Vagina (tissue), 2 donors: ENCODE results near the gene C17orf113. TPM values are rescaled to one million over a fixed set of nuclear protein-coding genes. Genes with fewer than 3 reads are reported as not detected.
A peak's percentile ranks its signal among the peaks of the same experiment; 100 is the strongest.

ENCODE experiments used
- DNase-seq, 2 donors: peaks; one replicate each; pipeline ENCODE4 v3.0.0-alpha.2; 2017; ENCODE audit errors: extremely low spot score in 2 of 2
- H3K27ac ChIP-seq: fragments of 200-600 bp; sonication (generic); one replicate; pipeline ENCODE4 v1.5.1; 2019
- H3K27me3 ChIP-seq: fragments of 200-600 bp; sonication (generic); one replicate; pipeline ENCODE4 v1.5.1; 2019
- H3K36me3 ChIP-seq, 2 donors: fragments of 200-600 bp; sonication (generic); one replicate each; pipeline ENCODE4 v1.5.1; 2017 to 2019
- H3K4me1 ChIP-seq: fragments of 200-600 bp; sonication (generic); one replicate; pipeline ENCODE4 v1.5.1; 2019
- H3K4me3 ChIP-seq, 2 donors: fragments of 200-600 bp; sonication (generic); 1 replicate in 1 of 2; 2 replicates in 1 of 2; pipeline ENCODE4 v1.5.1; 2016 to 2019
- H3K9me3 ChIP-seq: fragments of 200-600 bp; sonication (generic); one replicate; pipeline ENCODE4 v1.5.1; 2019
- CTCF ChIP-seq, 3 experiments: fragments of 450-650 bp in 2 of 3; fragments of 200-600 bp in 1 of 3; sonication (generic) in 1 of 3; IDR thresholded peaks; one replicate each; pipeline ENCODE4 v1.5.1; 2017 to 2019; ENCODE audit warnings: antibody characterized with exemption in 3 of 3, mild to moderate bottlenecking in 2 of 3, moderate library complexity in 2 of 3
- POLR2A ChIP-seq, 2 donors: fragments of 450-650 bp; IDR thresholded peaks; one replicate each; pipeline ENCODE4 v1.6.1; 2017; ENCODE audit warnings: antibody characterized with exemption in 2 of 2, mild to moderate bottlenecking in 2 of 2, moderate library complexity in 2 of 2
- POLR2AphosphoS5 ChIP-seq, 2 donors: sonication (generic); formaldehyde crosslinking; IDR thresholded peaks; one replicate each; pipeline ENCODE4 v1.9.0; 2017; ENCODE audit warnings: antibody characterized with exemption in 2 of 2, mild to moderate bottlenecking in 2 of 2, low read depth in 1 of 2; ENCODE audit not compliant: insufficient read depth in 1 of 2
- intact Hi-C: fragments of 100-400 bp; cut with DNase I; formaldehyde crosslinking; loops from one replicate; pipeline ENCODE4 v1.15.1; 2023
- total RNA-seq: library from RNA; depleted of rRNA; stranded (reverse); fragments of >200 nt; gene quantifications from one replicate; pipeline ENCODE4 v1.2.3, GENCODE V29; 2016

C17orf113 gene
- 0.49 TPM for total RNA-seq

- Histone ChIP-seq H3K27me3 (peaks cover 4% of the 10 kb centered on the region), H3K9me3 (no peaks in the 10 kb centered on the region), H3K4me3 (peak within 1 kb of the TSS; percentile 67 to 76), H3K36me3 (no peaks in the 10 kb centered on the region), H3K27ac (peak within 1 kb of the TSS; percentile 24), H3K4me1 (peaks cover 9% of the 10 kb centered on the region)
- TF ChIP-seq CTCF (IDR thresholded peaks at IDR 0.05): no peak
- no peak for TF ChIP-seq POLR2A (IDR thresholded peaks at IDR 0.05)
- no peak for TF ChIP-seq POLR2AphosphoS5 (IDR thresholded peaks at IDR 0.05; ENCODE audit: insufficient read depth in 1 of 2, low read depth in 1 of 2)
- intact Hi-C loops: no loop called here
- DNase-seq: no peak
Measured at GRCh38 chr17:42050393-42051012, at the start of gene C17orf113. Gene C17orf113 (minus strand): TSS chr17:42050601. CDS start chr17:42043376, 7,225 bp downstream.

GRCh38 chr17:42098730-42099399 lies 48.5 kb upstream of the C17orf113 start:
- intact Hi-C loops: no loop called here
- H3K9me3 ChIP-seq: no peaks in the 10 kb centered on the region
- no peak overlapping the region for H3K4me3 ChIP-seq
- H3K36me3 ChIP-seq: no peaks in the 10 kb centered on the region
- no peak for DNase-seq
- H3K27me3 ChIP-seq: no peaks in the 10 kb centered on the region
- H3K4me1 ChIP-seq: peaks cover 16% of the 10 kb centered on the region
- no peak for TF ChIP-seq POLR2A (IDR thresholded peaks at IDR 0.05)
- no peak for TF ChIP-seq CTCF (IDR thresholded peaks at IDR 0.05)
- no peak for TF ChIP-seq POLR2AphosphoS5 (IDR thresholded peaks at IDR 0.05; ENCODE audit: insufficient read depth in 1 of 2, low read depth in 1 of 2)
- no peak overlapping the region for H3K27ac ChIP-seq

GRCh38 chr17:42097691-42098631 lies 47.6 kb upstream of the C17orf113 start, which contains the start of gene ZNF385C:
Gene ZNF385C (minus strand): TSS chr17:42098473. CDS start chr17:42063056, 35,417 bp downstream.
- DNase-seq: no peak
- H3K4me3 ChIP-seq: peak within 1 kb of the TSS; percentile 6 to 29
- no peak within 1 kb of the TSS for H3K27ac ChIP-seq
- TF ChIP-seq CTCF (IDR thresholded peaks at IDR 0.05): no peak
- TF ChIP-seq POLR2AphosphoS5 (IDR thresholded peaks at IDR 0.05; ENCODE audit: insufficient read depth in 1 of 2, low read depth in 1 of 2): no peak
- no peak for TF ChIP-seq POLR2A (IDR thresholded peaks at IDR 0.05)
- peaks cover 16% of the 10 kb centered on the region for H3K4me1 ChIP-seq
- H3K9me3 ChIP-seq: no peaks in the 10 kb centered on the region
- H3K27me3 ChIP-seq: no peaks in the 10 kb centered on the region
- H3K36me3 ChIP-seq: no peaks in the 10 kb centered on the region
- intact Hi-C loops: no loop called here

GRCh38 chr17:42096360-42097111 lies 46.1 kb upstream of the C17orf113 start:
- H3K27me3 ChIP-seq: no peaks in the 10 kb centered on the region
- intact Hi-C loops: no loop called here
- no peak overlapping the region for H3K4me3 ChIP-seq
- H3K36me3 ChIP-seq: no peaks in the 10 kb centered on the region
- DNase-seq: no peak
- H3K4me1 ChIP-seq: peaks cover 14% of the 10 kb centered on the region
- TF ChIP-seq CTCF (IDR thresholded peaks at IDR 0.05): no peak
- no peak for TF ChIP-seq POLR2AphosphoS5 (IDR thresholded peaks at IDR 0.05; ENCODE audit: insufficient read depth in 1 of 2, low read depth in 1 of 2)
- no peak for TF ChIP-seq POLR2A (IDR thresholded peaks at IDR 0.05)
- no peaks in the 10 kb centered on the region for H3K9me3 ChIP-seq
- no peak overlapping the region for H3K27ac ChIP-seq
